Epithelial cell of esophagus (primary cell): ENCODE measurements around the gene ADPGK.
"Not testable (repeated sequence)": the region's sequence is repeated elsewhere in the genome, so short reads cannot be mapped to it uniquely, and the experiment has no call there.

Source experiments
- DNase-seq: peaks from one replicate; pipeline ENCODE4 v3.0.0; 2010; ENCODE audit warnings: low read depth
- H3K4me3 ChIP-seq: 2 replicates; pipeline ENCODE4 v1.5.1; 2011; ENCODE audit warnings: mild to moderate bottlenecking, low read length, control low read depth
- CTCF ChIP-seq: IDR thresholded peaks from 2 replicates; pipeline ENCODE4 v1.5.1; 2011; ENCODE audit warnings: low read depth, mild to moderate bottlenecking, low read length, control low read depth, inconsistent platforms; ENCODE audit not compliant: insufficient read depth; ENCODE audit errors: missing control alignments

ADPGK gene

DNA sequence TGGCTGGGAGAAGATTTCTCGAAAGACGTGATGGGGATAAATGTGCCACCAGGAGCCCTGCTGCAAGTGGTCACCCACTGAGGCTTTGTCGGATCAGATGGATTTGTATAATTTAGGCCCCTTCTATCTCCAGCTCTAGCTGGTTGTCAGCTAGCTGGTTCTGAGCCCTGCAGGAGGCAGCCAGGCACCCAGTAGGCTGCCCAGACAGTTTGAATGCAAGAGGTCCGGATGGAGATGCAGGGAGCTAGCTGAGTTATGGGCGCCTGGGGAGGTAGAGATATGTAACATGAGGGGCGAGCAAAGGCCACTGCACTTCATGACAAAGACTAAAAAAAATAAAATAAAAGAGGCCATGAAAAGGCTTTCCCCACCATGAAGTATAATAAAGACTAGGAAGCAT lies 35.1 kb upstream of the ADPGK start:
- no peak for DNase-seq
- no peak overlapping the region for H3K4me3 ChIP-seq
- no peak for TF ChIP-seq CTCF

DNA sequence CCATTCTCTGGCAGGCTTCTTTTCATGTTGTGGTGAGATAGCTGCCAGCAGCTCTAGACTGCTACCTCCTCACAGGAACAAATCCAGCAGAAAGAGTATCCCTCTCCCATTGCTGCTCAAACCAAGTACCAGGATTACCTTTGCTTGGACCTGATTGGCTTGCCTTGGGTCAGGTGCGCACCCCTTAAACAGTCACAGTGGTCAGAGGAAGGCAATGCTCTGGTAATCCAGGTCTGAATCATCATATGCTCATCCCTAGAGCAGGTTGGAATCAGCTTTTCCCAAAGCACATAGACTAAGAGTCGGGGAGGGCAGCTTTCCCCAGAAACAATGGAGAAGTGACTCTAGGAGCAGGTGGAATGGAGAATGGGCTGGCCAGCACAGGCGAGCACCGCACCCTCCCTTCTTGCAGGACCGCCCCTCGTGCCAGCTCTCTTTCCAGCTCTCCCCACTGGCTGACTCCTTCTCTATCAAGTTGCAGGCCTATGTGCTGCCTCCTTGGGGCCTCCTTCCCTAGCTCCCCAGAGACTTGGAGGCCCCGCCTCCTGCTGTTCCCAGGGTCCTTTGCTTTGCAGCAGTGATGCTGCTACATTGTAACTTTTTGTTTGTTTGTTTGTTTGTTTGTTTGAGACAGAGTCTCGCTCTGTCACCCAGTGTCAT lies 29.9 kb upstream of the ADPGK start:
- TF ChIP-seq CTCF, result no peak
- H3K4me3 ChIP-seq, result no peak overlapping the region
- peak; percentile 58 for DNase-seq

- DNase-seq, result no peak
- no peak for TF ChIP-seq CTCF
- H3K4me3 ChIP-seq, result no peak overlapping the region
Observed at GRCh38 chr15:72809329-72809728, 25.8 kb upstream of the ADPGK start.

DNA sequence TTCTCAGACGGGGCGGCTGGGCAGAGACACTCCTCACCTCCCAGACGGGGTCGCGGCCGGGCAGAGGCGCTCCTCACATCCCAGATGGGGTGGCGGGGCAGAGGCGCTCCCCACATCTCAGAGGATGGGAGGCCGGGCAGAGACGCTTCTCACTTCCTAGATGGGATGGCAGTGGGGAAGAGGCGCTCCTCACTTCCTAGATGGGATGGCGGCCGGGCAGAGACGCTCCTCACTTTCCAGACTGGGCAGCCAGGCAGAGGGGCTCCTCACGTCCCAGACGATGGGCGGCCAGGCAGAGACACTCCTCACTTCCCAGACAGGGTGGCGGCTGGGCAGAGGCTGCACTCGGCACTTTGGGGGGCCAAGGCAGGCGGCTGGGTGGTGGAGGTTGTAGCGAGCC lies 23.8 kb upstream of the ADPGK start:
- not testable (repeated sequence) for H3K4me3 ChIP-seq, DNase-seq

GRCh38 chr15:72803006-72803405 lies 19.4 kb upstream of the ADPGK start:
- H3K4me3 ChIP-seq, result no peak overlapping the region
- TF ChIP-seq CTCF, result no peak

GRCh38 chr15:72801590-72802325 lies 18.2 kb upstream of the ADPGK start:
- no peak overlapping the region for H3K4me3 ChIP-seq
- DNase-seq, result no peak
- TF ChIP-seq CTCF, result no peak

More at GRCh38 chr15:72803006-72803405, 19.4 kb upstream of the ADPGK start:
- no peak for DNase-seq

DNA sequence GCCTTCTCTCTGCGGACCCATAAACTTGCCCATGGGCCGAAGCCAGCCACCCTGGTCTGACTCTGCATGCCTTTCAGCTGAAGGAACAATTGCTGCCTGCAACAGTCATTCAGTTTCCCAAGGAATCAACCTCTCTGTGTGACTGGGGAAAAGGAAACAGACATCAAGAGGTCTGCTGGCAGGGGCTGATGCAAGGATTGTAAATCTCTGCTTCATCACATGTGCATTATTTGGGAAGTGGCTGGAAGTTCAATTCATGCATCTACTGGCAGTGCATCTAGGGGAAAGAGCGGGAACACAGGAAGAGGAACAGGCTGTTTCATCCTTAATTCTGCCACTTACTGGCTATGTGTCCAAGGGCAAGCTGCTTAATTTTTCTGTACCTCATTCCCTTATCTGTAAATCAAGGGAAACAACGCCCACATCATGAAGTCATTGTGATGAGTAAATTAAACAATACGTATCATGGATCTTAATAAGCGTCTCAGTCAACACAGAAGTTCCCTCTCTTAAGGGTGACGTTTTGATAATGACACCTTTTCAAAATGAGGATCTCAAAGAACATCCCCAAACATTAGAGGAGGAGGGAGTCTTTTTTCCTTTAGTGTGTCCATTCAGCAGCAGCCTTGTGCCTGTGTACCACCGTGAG lies 17.4 kb upstream of the ADPGK start:
- DNase-seq, result no peak
- no peak for TF ChIP-seq CTCF
- H3K4me3 ChIP-seq, result no peak overlapping the region
